ENCODE measurements around the gene PLXDC2.

DNA sequence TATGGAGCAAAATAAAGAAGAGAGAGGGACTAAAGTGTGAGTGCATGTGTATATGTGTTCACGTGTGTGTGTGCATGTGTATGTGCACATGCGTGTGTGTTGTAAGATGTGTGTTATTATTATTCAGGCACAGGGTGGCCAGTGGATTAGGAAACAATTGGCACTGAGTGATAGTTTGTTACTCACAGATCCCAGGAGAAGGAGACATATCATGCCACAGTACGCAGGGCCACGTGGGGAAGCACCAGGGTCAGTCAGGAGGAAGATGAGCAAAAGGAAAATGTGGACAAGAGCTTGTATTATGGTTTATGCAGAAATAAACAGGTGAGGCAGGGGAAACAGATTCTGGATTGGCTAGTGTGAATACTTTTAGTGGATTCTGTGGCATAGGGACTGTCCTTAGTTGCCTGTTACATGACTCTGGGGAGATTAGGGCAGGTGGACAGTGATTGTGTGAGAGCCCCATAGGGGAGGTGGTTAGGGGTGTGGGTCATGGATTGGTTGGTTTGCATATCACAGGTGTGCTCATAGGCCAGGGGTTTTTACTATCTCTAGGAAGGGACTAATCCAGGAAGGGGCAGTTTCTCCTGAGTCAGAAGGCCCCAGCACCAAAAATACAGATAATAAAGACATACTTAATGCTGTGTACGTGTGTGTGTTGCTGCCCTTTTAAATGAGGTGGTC is 90.0 kb downstream of the PLXDC2 start:
- TF ChIP-seq, protein P1, sequence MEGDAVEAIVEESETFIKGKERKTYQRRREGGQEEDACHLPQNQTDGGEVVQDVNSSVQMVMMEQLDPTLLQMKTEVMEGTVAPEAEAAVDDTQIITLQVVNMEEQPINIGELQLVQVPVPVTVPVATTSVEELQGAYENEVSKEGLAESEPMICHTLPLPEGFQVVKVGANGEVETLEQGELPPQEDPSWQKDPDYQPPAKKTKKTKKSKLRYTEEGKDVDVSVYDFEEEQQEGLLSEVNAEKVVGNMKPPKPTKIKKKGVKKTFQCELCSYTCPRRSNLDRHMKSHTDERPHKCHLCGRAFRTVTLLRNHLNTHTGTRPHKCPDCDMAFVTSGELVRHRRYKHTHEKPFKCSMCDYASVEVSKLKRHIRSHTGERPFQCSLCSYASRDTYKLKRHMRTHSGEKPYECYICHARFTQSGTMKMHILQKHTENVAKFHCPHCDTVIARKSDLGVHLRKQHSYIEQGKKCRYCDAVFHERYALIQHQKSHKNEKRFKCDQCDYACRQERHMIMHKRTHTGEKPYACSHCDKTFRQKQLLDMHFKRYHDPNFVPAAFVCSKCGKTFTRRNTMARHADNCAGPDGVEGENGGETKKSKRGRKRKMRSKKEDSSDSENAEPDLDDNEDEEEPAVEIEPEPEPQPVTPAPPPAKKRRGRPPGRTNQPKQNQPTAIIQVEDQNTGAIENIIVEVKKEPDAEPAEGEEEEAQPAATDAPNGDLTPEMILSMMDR (IDR thresholded peaks at IDR 0.05) = no peak
- TF ChIP-seq POLR2AphosphoS5 (IDR thresholded peaks at IDR 0.05; ENCODE audit: low read depth, low read length) (no peak), REST (IDR thresholded peaks at IDR 0.05; ENCODE audit: insufficient read depth in 1 of 2, low read depth in 2 of 2, low read length in 1 of 2) (no peak), TCF7L2 (IDR thresholded peaks at IDR 0.05; ENCODE audit: low read depth, low read length) (no peak), SIN3A (IDR thresholded peaks at IDR 0.05; ENCODE audit: borderline replicate concordance, insufficient read depth, low read depth, low read length) (no peak)

Measured in Panc1 (cell line).